HG03064 (cell line): ENCODE measurements around the gene BCAR3.
A peak's percentile ranks its signal among the peaks of the same experiment; 100 is the strongest.
"Not testable (repeated sequence)": the region's sequence is repeated elsewhere in the genome, so short reads cannot be mapped to it uniquely, and the experiment has no call there.

Experiments
- ATAC-seq: cut with Tn5 transposase; IDR thresholded peaks from one replicate; pipeline ENCODE4 v1.9.1; 2021; ENCODE audit warnings: low read depth; ENCODE audit not compliant: unreplicated experiment

BCAR3 gene

DNA sequence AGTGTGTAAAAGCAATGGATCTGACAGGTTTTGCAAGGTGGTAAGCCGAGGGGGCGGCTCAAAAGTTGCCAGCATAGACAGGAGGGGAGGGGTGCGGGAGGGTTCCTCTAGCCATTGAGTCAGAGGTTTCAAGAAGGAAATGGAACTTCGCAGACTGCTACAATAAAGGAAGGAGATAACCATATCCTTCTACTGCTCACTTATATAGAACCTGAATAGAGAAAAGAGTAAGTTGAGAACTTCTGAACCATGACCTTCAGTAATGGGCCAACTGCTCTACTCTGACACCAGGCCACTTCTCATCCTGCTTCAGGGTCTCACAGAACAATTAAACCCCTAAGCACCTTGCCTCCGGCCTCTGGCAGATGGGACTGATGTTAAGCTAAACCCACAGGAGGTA lies 26.3 kb upstream of the BCAR3 start:
- peak; percentile 74 for ATAC-seq

- no peak for ATAC-seq
Observed at GRCh38 chr1:93705892-93706500, 24.4 kb upstream of the BCAR3 start.

DNA sequence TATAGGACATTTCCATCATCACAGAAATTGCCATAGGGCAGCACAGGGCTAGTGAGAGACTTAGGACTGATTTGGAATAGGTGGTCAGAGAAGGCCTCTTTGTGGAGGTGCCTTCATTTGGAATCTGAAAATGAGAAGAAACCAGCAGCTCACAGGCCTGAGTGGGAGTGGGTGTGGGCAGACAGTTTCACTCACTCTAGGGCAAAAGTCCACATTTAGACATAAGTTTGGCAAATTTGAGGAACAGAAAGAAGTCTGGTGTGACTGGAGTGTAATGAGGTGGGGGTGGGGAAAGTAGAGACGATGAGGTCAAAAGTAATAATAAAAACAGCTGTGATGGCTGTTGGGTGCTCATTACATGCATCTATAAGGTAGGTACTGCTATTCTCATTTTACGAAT lies 22.4 kb upstream of the BCAR3 start:
- peak; percentile 26 for ATAC-seq

GRCh38 chr1:93703643-93704042 lies 22.0 kb upstream of the BCAR3 start:
- no peak for ATAC-seq

DNA sequence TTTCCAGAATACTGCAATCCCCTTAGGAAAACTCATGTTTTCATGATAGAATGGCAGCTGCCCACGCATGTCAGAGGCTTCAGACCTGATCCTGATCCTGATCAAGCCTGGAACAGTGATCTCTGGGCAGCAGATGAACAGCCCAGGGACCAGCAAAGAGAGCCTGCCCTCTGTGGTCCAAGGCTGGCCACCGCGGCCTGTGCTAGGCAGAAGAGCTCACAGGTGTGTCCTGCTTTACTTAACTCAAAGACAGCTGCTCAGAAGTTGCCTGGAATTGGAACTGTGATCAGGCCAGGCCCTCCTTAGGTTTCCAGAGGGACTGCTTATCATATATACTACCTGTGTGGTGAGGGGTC lies 21.2 kb upstream of the BCAR3 start:
- ATAC-seq: no peak

DNA sequence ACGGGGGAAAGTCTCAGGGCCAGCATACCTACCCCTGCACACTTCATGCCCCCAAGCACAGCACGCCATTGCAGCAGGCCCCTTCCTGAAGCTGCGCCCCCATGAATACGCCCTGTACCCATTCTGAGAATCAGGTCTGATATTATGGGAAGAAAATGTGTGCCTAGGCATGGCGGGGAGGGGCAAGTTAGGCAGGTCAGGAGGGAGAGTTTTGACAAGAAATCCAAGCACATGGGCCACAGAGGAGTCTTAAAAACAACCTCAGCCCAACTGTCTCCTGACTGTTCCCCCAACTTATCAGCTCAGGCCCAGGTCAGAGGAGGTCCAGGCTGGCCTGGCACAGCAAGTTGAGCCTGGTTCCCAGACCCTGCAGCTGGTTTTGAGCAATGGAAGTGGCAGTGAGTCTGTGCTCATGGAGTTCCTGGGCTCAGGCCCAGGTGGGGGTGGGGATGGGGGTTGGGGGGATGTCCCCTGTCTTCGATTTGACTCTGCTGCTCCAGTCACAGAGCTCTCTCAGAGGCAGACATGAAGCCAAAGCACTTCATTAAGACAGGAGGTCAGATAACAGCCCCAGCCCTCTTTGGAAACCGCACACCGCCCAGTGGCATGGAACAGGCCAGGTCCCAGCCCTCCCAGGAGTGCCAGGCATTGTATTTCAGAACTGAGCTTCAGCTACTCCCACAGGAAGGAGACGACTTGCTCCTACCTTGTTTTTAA lies 20.6 kb upstream of the BCAR3 start:
- ATAC-seq: no peak

DNA sequence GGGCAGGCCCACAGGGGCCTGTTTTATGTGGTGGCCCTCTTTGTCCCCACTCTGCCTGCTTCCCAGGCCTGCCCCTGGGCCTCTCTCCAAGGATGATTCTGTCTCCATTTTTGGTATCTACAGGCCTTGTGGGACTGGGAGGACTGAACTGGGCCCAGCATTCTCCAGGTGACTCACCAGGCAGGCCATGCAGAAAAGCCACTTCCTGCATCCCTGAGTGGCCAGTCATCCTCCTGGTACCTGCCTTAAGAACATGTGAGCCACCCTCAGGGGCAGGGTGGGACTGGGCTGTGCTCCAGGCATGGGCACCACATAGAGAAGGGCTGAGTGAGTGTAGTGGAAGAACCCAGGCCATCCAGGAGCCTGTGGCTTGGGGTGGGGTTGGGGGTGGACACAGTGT lies 20.0 kb upstream of the BCAR3 start:
- ATAC-seq: no peak

- ATAC-seq: no peak
Observed at GRCh38 chr1:93700532-93701469, 19.2 kb upstream of the BCAR3 start.

GRCh38 chr1:93699503-93700168 lies 18.0 kb upstream of the BCAR3 start:
- no peak for ATAC-seq

DNA sequence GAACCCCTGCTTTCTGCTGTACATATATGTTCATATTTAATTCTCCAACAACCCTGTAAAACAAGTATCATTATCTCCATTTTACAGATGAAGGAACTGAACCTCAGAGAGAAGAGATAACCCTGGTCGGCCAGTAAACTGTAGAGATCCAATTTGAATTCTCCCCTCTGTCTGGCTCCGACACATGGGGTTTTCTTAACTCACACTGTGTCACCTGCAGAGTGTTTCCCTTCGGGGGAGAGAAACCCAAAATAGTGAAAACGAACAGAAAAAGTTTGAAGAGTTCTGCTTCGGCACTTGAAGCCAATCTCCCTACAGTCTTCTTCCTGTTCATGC lies 17.4 kb upstream of the BCAR3 start:
- ATAC-seq: no peak

DNA sequence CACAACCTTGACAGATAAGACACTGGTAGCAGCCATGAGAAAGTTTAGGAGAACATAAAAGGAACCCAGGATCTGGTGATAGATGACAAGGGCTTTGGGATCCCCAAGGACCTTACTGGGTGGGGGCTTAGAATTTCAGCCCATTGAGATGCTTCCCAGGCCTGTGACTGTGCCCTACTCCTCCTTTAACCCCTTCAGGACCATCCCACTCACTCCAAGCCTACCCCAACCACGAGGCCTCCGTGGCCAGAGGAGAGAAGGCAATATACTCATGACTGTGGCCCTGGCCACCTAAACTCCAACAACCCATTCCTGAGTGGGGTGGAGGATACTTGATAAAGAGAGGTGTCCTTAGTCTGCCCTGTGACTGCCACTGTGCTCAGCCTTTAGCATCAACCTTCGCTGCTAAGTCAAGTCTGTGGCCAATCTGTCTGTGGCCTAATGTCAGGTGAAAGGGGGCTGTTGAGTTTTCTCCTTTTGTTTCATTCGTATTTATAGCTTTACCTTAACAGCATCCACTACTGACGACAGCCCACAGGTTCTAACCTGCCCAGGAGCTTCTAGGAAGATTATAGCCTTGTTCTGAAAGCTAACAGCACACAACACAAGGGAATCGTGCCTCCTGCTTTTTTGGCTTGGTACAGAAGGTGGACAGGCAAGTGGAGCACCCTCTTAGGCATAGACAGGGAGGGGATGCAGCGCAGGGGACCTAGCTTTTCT lies 16.9 kb upstream of the BCAR3 start:
- ATAC-seq: no peak

DNA sequence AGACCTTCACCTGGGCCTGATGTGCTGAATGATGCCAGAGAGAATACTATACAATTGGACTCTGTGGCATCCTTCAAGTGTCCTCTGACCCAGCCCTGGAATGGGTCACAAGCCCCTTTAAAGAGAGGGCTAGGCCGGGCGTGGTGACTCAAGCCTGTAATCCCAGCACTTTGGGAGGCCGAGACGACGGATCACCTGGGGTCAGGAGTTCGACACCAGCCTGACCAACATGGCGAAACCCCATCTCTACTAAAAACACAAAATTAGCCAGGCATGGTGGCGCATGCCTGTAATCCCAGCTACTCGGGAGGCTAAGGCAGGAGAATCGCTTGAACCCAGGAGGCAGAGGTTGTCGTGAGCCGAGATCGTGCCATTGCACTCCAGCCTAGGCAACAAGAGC lies 15.9 kb upstream of the BCAR3 start:
- not testable (repeated sequence) for ATAC-seq

GRCh38 chr1:93695411-93696005 lies 13.9 kb upstream of the BCAR3 start:
- no peak for ATAC-seq

- ATAC-seq: no peak
Observed at GRCh38 chr1:93694819-93695218, 13.2 kb upstream of the BCAR3 start.

DNA sequence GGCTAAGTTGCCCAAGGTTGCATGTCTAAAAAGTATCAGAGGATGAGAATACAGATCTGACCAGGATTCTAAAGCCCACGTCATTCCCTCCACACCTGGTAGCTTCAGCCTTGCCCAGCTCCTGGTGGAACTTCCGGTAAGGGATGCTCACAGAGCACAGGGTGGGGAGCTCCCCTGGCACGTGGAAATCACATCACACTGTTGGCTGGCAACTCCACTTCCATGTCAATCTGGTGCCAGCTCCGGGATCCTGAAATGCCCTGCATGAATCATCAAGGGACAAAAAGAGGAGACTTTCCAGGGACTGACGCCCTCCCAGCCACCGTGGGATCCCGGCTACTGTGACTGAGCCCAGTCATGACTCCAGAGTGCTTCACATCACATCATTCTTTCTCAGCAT lies 12.4 kb upstream of the BCAR3 start:
- ATAC-seq: no peak

DNA sequence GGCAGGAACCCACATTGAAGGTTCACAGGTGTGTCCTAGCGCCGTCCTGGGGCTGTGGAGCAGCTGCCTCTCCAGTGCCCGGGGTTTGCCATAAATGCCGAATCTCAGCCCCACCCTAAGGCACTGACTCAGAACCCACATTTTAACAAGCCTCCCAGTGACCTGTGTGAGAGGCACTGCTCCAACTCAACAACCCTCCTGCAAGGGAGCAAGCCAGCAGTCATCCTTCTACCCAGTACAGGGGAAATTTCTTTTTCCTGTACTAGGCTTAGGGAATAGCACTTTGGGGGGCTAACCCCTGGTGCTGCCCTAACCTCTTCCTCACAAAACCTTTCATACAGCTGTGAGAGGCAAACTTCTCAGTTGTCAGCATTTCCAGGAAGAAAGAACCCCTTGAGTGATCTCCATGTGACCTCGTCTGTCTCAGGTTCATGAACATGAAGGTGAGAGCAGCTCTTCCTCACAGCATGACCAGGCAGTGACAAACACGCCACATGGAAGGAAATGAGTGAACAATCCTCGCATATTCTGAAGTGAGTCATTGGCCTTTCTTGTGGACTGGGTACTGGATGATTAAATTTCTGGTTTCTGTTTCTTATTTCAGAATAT lies 11.4 kb upstream of the BCAR3 start:
- ATAC-seq: peak; percentile 76

- no peak for ATAC-seq
Observed at GRCh38 chr1:93692451-93692861, 10.8 kb upstream of the BCAR3 start.

GRCh38 chr1:93692026-93692425 lies 10.4 kb upstream of the BCAR3 start:
- ATAC-seq: no peak

- no peak for ATAC-seq
Observed at GRCh38 chr1:93690921-93691789, 9.5 kb upstream of the BCAR3 start.
